MM.1S (cell line): ENCODE measurements around the gene RASGRP4.

Experiments used
- DNase-seq: peaks from one replicate; pipeline ENCODE4 v3.0.0-alpha.2; 2015
- H2AFZ ChIP-seq: fragments of 300-600 bp; sonication (generic); 2 replicates; pipeline ENCODE4 v1.6.0; 2016; ENCODE audit warnings: antibody characterized with exemption, low read length
- H3F3A ChIP-seq: fragments of 300-600 bp; sonication (generic); 2 replicates; pipeline ENCODE4 v1.6.1; 2016; ENCODE audit warnings: mild to moderate bottlenecking, antibody characterized with exemption, low read length, moderate library complexity, mixed read lengths; ENCODE audit not compliant: insufficient read depth
- H3K27ac ChIP-seq: fragments of 300-600 bp; sonication (generic); 2 replicates; pipeline ENCODE4 v1.5.1; 2016; ENCODE audit warnings: mild to moderate bottlenecking, low read length
- H3K27me3 ChIP-seq: fragments of 300-600 bp; sonication (generic); replicated peaks from 2 replicates; pipeline ENCODE4 v1.6.0; 2016; ENCODE audit warnings: low read length; ENCODE audit not compliant: insufficient read depth
- H3K36me3 ChIP-seq: fragments of 300-600 bp; sonication (generic); replicated peaks from 2 replicates; pipeline ENCODE4 v1.6.1; 2016; ENCODE audit warnings: mild to moderate bottlenecking, low read length, mixed read lengths; ENCODE audit not compliant: insufficient read depth
- H3K4me1 ChIP-seq: fragments of 300-600 bp; sonication (generic); 2 replicates; pipeline ENCODE4 v1.6.1; 2016; ENCODE audit warnings: low read length, mixed read lengths
- H3K4me2 ChIP-seq: fragments of 300-600 bp; sonication (generic); 2 replicates; pipeline ENCODE4 v1.6.0; 2016; ENCODE audit warnings: low read depth, low read length
- H3K4me3 ChIP-seq: fragments of 300-600 bp; sonication (generic); 2 replicates; pipeline ENCODE4 v1.5.1; 2016; ENCODE audit warnings: low read length, mixed read lengths
- H3K79me2 ChIP-seq: fragments of 300-600 bp; sonication (generic); 2 replicates; pipeline ENCODE4 v1.6.1; 2016; ENCODE audit warnings: mixed run types, low read length, mixed read lengths
- H3K9ac ChIP-seq: fragments of 300-600 bp; sonication (generic); 2 replicates; pipeline ENCODE4 v1.6.1; 2016; ENCODE audit warnings: low read length, mixed read lengths
- H3K9me2 ChIP-seq: fragments of 300-600 bp; sonication (generic); replicated peaks from 2 replicates; pipeline ENCODE4 v1.6.1; 2016; ENCODE audit warnings: mild to moderate bottlenecking, low read length, mixed read lengths; ENCODE audit not compliant: insufficient read depth
- H3K9me3 ChIP-seq: fragments of 300-600 bp; sonication (generic); replicated peaks from 2 replicates; pipeline ENCODE4 v1.6.1; 2016; ENCODE audit warnings: mild to moderate bottlenecking, low read length, mixed read lengths; ENCODE audit not compliant: insufficient read depth
- H4K20me1 ChIP-seq: fragments of 300-600 bp; sonication (generic); 2 replicates; pipeline ENCODE4 v1.6.1; 2016; ENCODE audit warnings: mild to moderate bottlenecking, low read length, moderate library complexity, mixed read lengths; ENCODE audit not compliant: insufficient read depth
- CTCF ChIP-seq: fragments of 300-600 bp; sonication (generic); IDR thresholded peaks from 2 replicates; pipeline ENCODE4 v1.5.1; 2016; ENCODE audit warnings: antibody characterized with exemption, low read length, mixed read lengths
- EZH2 ChIP-seq: fragments of 300-600 bp; sonication (generic); optimal IDR thresholded peaks from 2 replicates; pipeline ENCODE3; 2017; ENCODE audit warnings: low read depth, mild to moderate bottlenecking, antibody characterized with exemption, low read length, mixed read lengths
- EZH2phosphoT487 ChIP-seq: fragments of 300-600 bp; sonication (generic); IDR thresholded peaks from 2 replicates; pipeline ENCODE4 v1.6.1; 2018; ENCODE audit warnings: antibody characterized with exemption, low read length

The RASGRP4 gene

DNA sequence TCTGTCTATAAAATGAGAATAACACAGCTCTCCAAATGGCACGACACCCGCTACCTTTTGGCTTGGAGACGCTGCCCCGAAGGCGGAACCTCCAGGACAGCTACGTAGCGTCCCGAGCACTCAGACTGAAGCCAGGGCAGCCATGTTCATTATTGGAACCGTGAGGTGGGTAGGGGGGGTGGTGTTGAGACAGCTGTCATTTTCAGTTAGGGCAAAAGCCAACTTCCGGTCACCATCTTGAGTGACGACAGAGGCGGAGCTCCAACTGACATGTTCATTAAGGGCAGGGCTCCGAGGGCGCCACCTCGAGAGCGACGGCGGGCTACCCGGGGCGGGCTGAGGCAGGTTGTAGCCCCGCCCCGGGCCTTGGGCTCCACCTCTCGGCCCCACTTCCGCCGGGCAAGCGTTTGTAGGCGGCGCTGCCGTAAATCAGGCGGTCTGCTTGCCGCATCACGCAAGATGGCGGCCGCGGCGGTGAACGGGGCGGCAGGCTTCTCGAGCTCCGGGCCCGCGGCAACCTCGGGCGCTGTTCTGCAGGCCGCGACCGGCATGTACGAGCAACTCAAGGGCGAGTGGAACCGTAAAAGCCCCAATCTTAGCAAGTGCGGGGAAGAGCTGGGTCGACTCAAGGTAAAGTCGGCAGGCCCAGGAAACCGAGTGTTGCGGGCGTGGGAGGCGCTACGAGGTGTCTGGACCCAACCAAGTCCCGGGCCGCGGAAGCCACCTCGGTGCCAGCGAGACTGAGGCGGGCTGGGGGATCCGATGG, 51.5 kb downstream of the RASGRP4 start, which contains the start of gene PSMD8:
TSS of gene PSMD8 (plus strand) at position 240 of the 766 bp plus-strand sequence. CDS start at position 271, 31 bp downstream.
- Histone ChIP-seq H3K9ac (peak within 1 kb of the TSS; percentile 93), H3K27me3 (no peaks in the 10 kb centered on the region; the same call in 1 of the 2 replicates), H3K79me2 (peaks cover 41% of the 10 kb centered on the region), H2AFZ (peak within 1 kb of the TSS; percentile 63), H3K9me2 (no peaks in the 10 kb centered on the region), H3K27ac (peak within 1 kb of the TSS; percentile 55; the same call in 1 of the 2 replicates), H4K20me1 (no peaks in the 10 kb centered on the region), H3F3A (no peaks in the 10 kb centered on the region), H3K4me2 (peak within 1 kb of the TSS; percentile 89), H3K4me3 (peak within 1 kb of the TSS; percentile 89), H3K9me3 (no peaks in the 10 kb centered on the region), H3K4me1 (0 out of 2 replicates have a peak, but pooled peaks cover 3% of the 10 kb centered on the region), H3K36me3 (no peaks in the 10 kb centered on the region)
- TF ChIP-seq CTCF (peak; percentile 18; the same call in 1 of the 2 replicates), EZH2 (no peak)
- peak; percentile 99 for DNase-seq

GRCh38 chr19:38373907-38374331, 52.1 kb downstream of the RASGRP4 start:
- Histone ChIP-seq H2AFZ (peak overlapping the region; percentile 55), H3K36me3 (no peaks in the 10 kb centered on the region), H3K4me1 (0 out of 2 replicates have a peak, but pooled peaks cover 3% of the 10 kb centered on the region), H4K20me1 (no peaks in the 10 kb centered on the region), H3K4me3 (peak overlapping the region; percentile 55), H3K27me3 (no peaks in the 10 kb centered on the region; the same call in 1 of the 2 replicates), H3K79me2 (peaks cover 35% of the 10 kb centered on the region), H3K9me2 (no peaks in the 10 kb centered on the region), H3K4me2 (peak overlapping the region; percentile 63), H3K27ac (peak overlapping the region; percentile 40; the same call in 1 of the 2 replicates), H3K9ac (peak overlapping the region; percentile 34; the same call in 1 of the 2 replicates), H3K9me3 (no peaks in the 10 kb centered on the region), H3F3A (no peaks in the 10 kb centered on the region)
- TF ChIP-seq EZH2: no peak
- no peak for TF ChIP-seq CTCF
- no peak for TF ChIP-seq EZH2phosphoT487
- no peak for DNase-seq

DNA sequence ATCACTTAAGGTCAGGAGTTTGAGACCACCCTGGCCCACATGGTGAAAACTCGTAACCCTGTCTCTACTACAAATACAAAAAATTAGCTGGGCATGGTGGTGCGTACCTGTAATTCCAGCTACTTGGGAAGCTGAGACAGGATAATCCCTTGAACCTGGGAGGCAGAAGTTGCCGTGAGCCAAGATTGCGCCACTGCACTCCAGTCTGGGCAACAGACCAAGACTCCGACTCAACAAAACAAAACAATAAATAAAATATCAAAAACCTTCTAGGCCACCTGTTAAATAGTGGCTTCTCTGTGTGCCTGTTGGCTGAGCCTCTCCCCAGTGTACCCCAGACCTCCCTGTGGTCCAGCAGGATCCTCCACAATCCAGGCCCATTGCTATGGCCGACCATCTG, 54.9 kb downstream of the RASGRP4 start:
- H3F3A ChIP-seq: no peaks in the 10 kb centered on the region
- H3K36me3 ChIP-seq: no peaks in the 10 kb centered on the region
- H3K4me2 ChIP-seq: no peak overlapping the region
- no peak overlapping the region for H3K9ac ChIP-seq
- no peaks in the 10 kb centered on the region for H3K9me2 ChIP-seq
- peaks cover 15% of the 10 kb centered on the region for H3K27me3 ChIP-seq
- no peak overlapping the region for H3K4me3 ChIP-seq
- 0 out of 2 replicates have a peak, but pooled peaks cover 3% of the 10 kb centered on the region for H3K4me1 ChIP-seq
- no peak for TF ChIP-seq EZH2phosphoT487
- no peak for TF ChIP-seq EZH2
- no peak for TF ChIP-seq CTCF
- no peak for DNase-seq
- no peaks in the 10 kb centered on the region for H3K9me3 ChIP-seq
- H2AFZ ChIP-seq: no peak overlapping the region
- no peaks in the 10 kb centered on the region for H4K20me1 ChIP-seq
- H3K79me2 ChIP-seq: peaks cover 15% of the 10 kb centered on the region
- no peak overlapping the region for H3K27ac ChIP-seq
